Neural crest cell (in vitro differentiated cells): ENCODE data around the gene QSER1. TPM values are rescaled to one million over a fixed set of nuclear protein-coding genes. Genes with fewer than 3 reads are reported as not detected.

Source experiments
- DNase-seq: peaks from one replicate; pipeline ENCODE4 v3.0.0; 2021; ENCODE audit warnings: low read depth, mixed read lengths, low spot score
- H3K27ac Mint-ChIP-seq: one replicate; pipeline ENCODE4 v1.8.0; 2021; ENCODE audit warnings: mild to moderate bottlenecking, mixed read lengths; ENCODE audit not compliant: unreplicated experiment
- H3K27me3 Mint-ChIP-seq: 2 replicates; pipeline ENCODE4 v1.8.0; 2021; ENCODE audit warnings: low read depth, mild to moderate bottlenecking, mixed read lengths
- H3K36me3 Mint-ChIP-seq: 2 replicates; pipeline ENCODE4 v1.8.0; 2021; ENCODE audit warnings: low read depth, mild to moderate bottlenecking, mixed read lengths
- H3K4me1 Mint-ChIP-seq: 2 replicates; pipeline ENCODE4 v1.8.0; 2021; ENCODE audit warnings: mixed read lengths
- H3K4me3 Mint-ChIP-seq: one replicate; pipeline ENCODE4 v1.8.0; 2021; ENCODE audit warnings: mild to moderate bottlenecking, mixed read lengths
- H3K9me3 Mint-ChIP-seq: 2 replicates; pipeline ENCODE4 v1.8.0; 2021; ENCODE audit warnings: mixed read lengths
- CTCF ChIP-seq: fragments of 200-600 bp; sonication (generic); conservative IDR thresholded peaks from 2 replicates; pipeline ENCODE4 v1.5.0; 2021; ENCODE audit warnings: antibody characterized with exemption, mild to moderate bottlenecking
- total RNA-seq: library from RNA; stranded (reverse); gene quantifications from 2 replicates; pipeline ENCODE4 v1.2.1, GENCODE V29; 2021

Gene QSER1
- total RNA-seq, 1 donor from 2014 or later, result 59.4 TPM

GRCh38 chr11:32870676-32871075, 21.9 kb upstream of the QSER1 start:
- H3K27me3 Mint-ChIP-seq, result peaks cover 19% of the 10 kb centered on the region
- DNase-seq, result no peak
- peak; percentile 39 for TF ChIP-seq CTCF

GRCh38 chr11:32874132-32874531, 18.5 kb upstream of the QSER1 start:
- no peak for TF ChIP-seq CTCF
- no peak for DNase-seq
- H3K27ac Mint-ChIP-seq, result no peak overlapping the region
- H3K4me1 Mint-ChIP-seq, result no peaks in the 10 kb centered on the region
- H3K36me3 Mint-ChIP-seq, result no peaks in the 10 kb centered on the region
- no peak overlapping the region for H3K4me3 Mint-ChIP-seq
- peaks cover 2% of the 10 kb centered on the region for H3K27me3 Mint-ChIP-seq
- H3K9me3 Mint-ChIP-seq, result no peaks in the 10 kb centered on the region

More at GRCh38 chr11:32870676-32871075, 21.9 kb upstream of the QSER1 start:
- H3K4me3 Mint-ChIP-seq, result no peak overlapping the region
- no peak overlapping the region for H3K27ac Mint-ChIP-seq
- H3K4me1 Mint-ChIP-seq, result no peaks in the 10 kb centered on the region
- H3K9me3 Mint-ChIP-seq, result peaks cover 3% of the 10 kb centered on the region
- H3K36me3 Mint-ChIP-seq, result peaks cover 2% of the 10 kb centered on the region

GRCh38 chr11:32881286-32881685, 11.3 kb upstream of the QSER1 start:
- H3K9me3 Mint-ChIP-seq, result no peaks in the 10 kb centered on the region
- H3K27ac Mint-ChIP-seq, result peak overlapping the region; percentile 28
- H3K36me3 Mint-ChIP-seq, result no peaks in the 10 kb centered on the region
- H3K27me3 Mint-ChIP-seq, result no peaks in the 10 kb centered on the region
- no peak overlapping the region for H3K4me3 Mint-ChIP-seq
- TF ChIP-seq CTCF, result no peak
- DNase-seq, result no peak
- peaks cover 5% of the 10 kb centered on the region for H3K4me1 Mint-ChIP-seq

GRCh38 chr11:32883421-32883820, 9.2 kb upstream of the QSER1 start:
- H3K4me1 Mint-ChIP-seq, result peaks cover 10% of the 10 kb centered on the region
- H3K4me3 Mint-ChIP-seq, result no peak overlapping the region
- H3K27ac Mint-ChIP-seq, result no peak overlapping the region
- H3K27me3 Mint-ChIP-seq, result no peaks in the 10 kb centered on the region
- no peak for DNase-seq
- no peaks in the 10 kb centered on the region for H3K36me3 Mint-ChIP-seq
- no peak for TF ChIP-seq CTCF
- H3K9me3 Mint-ChIP-seq, result no peaks in the 10 kb centered on the region

GRCh38 chr11:32884023-32884422, 8.6 kb upstream of the QSER1 start:
- Mint-ChIP-seq H3K4me3 (no peak overlapping the region), H3K4me1 (peaks cover 13% of the 10 kb centered on the region), H3K36me3 (no peaks in the 10 kb centered on the region), H3K9me3 (no peaks in the 10 kb centered on the region), H3K27ac (no peak overlapping the region), H3K27me3 (no peaks in the 10 kb centered on the region)
- no peak for TF ChIP-seq CTCF
- DNase-seq, result no peak
